GM21737 (cell line): ENCODE results near the gene WDR47.
"Not testable (repeated sequence)": the region's sequence is repeated elsewhere in the genome, so short reads cannot be mapped to it uniquely, and the experiment has no call there.

ENCODE experiments used
- ATAC-seq: cut with Tn5 transposase; IDR thresholded peaks from one replicate; pipeline ENCODE4 v1.9.1; 2021; ENCODE audit warnings: mild to moderate bottlenecking, moderate library complexity; ENCODE audit not compliant: unreplicated experiment

Gene WDR47

GRCh38 chr1:108969346-108969745 is 72.6 kb downstream of the WDR47 start:
- ATAC-seq = no peak

GRCh38 chr1:108963052-108963686 is 78.7 kb downstream of the WDR47 start, which contains the start of gene CLCC1:
Gene CLCC1, minus strand, starts transcription at chr1:108963484. Its CDS starts 13,047 bp downstream, at chr1:108950437.
- ATAC-seq = peak; percentile 93

- no peak for ATAC-seq
These were observed 79.2 kb downstream of the WDR47 start for GRCh38 chr1:108962681-108963051.

GRCh38 chr1:108961752-108962486 is 80.0 kb downstream of the WDR47 start:
- ATAC-seq = no peak

DNA sequence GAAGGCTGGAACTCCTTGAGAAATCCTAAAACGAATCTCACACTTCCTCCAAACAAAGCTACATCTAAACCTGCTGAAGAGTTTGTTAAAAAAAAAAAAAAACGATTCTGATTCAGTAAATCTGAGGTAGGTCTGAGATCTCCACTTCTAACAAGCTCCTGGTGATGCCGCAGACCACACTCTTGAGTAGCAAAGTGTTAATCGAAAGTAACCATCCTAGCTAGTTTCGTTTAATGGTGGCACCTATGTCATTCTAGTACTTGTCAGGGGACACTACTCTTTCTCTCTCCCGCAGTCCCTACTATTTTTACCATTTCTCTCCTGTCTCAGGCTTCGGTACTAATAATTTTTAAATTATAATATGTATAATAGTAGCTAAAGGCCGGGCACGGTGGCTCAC is 80.7 kb downstream of the WDR47 start:
- no peak for ATAC-seq

DNA sequence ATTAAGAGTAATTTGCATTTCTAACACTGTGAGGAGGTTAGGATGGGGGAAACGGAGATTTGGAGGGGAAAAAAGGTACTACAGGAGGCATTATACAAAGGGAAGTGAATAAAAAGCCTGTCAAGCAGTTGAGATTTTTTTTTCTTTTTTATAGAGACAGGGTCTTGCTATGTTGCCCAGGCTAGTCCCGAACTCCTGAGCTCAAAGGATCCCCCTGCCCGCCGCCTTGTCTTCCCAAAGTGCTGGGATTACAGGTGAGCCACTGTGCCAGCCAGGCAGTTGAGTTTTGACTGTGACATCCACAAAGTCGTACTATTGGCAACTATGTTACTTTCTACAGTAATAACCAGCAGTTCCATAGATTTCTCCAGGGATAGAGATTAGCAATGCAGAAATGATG is 81.2 kb downstream of the WDR47 start:
- no peak for ATAC-seq

- ATAC-seq = no peak
These were observed 84.0 kb downstream of the WDR47 start for GRCh38 chr1:108957888-108958287.

GRCh38 chr1:108955881-108956280 is 86.0 kb downstream of the WDR47 start:
- ATAC-seq = no peak

DNA sequence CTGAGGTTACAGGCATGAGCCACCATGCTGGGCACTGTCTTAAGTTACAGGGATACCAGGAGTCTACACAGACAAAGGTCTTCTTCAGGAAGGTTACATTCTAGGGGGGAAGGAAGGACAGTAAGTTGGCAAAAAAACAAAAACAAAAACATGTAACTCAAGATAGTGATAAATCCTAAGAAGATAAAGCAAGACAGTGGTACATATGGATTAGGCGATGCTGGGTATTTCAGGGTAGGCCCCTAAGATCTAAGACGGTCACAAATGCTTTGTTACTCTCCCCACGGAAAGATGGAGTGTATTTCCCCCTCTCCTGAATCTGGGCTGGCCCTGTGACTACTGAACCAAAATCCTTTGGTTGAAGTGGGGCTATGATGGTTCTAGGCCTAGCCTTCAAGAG is 86.8 kb downstream of the WDR47 start:
- ATAC-seq = no peak

DNA sequence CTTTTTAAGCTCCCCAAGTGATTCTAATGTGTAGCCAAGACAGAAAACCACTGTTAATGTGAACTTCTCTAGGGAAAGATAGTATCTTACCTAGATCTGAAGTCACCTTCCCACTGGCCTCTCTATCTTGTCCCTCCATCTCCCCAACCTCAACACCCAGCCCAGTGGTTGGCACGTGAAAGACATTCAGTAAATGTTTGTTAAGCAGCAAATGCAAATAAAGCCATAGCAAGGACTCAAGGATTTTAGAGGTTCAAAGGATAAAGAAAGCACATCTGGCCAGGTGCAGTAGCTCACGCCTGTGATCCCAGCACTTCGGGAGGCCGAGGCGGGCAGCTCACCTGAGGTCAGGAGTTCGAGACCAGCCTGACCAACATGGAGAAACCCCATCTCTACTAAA is 88.5 kb downstream of the WDR47 start:
- ATAC-seq = no peak

DNA sequence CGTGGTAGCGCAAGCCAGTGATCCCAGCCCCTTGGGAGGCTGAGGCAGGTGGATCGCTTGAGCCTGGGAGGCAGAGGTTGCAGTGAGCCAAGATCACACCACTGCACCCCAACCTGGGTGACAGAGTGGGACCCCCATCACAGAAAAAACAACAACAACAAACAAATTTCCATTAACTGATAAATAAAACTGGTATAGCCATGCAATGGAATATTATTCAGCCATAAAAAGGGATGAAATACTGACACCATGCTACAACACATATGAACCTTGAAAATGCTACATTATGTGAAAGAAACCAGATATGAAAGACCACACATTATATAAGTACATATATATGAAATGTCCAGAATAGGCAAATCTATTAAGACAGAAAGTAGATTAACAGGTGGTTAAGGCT is 90.7 kb downstream of the WDR47 start:
- ATAC-seq = no peak

DNA sequence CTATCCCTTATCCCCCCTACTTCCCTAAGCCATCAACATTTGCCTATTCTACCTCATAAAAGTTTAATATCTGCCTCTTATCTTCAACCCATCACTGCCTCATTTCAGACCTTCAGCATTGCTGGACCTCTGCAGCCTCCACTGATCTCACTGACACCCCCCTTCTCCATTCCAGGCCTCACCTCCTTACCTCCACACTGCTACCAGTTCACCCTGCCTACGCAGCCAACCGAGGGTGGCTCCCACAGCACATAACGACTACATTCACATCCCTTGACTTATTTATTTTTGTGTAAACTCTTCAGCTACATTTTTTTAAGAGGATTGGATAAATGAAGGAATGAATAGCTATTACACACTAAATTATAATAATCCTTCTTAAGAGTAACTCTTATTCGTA is 92.9 kb downstream of the WDR47 start:
- ATAC-seq = no peak

- ATAC-seq = no peak
These were observed 93.9 kb downstream of the WDR47 start for GRCh38 chr1:108947871-108948525.

DNA sequence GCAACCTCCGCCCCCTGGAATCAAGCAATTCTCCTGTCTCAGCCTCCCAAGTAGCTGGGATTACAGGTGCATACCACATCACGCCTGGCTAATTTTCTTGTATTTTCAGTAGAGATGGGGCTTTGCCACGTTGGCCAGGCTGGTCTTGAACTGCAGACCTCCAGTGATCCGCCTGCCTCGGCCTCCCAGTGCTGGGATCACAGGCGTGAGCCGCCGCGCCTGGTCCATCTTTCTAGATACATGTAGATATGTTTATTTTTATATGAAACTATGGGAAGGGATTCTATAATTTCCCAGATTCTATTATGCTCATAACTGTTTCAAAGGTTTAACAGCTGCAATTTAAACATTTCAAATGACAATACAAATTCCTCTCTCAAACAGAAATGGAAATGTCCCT is 105.7 kb downstream of the WDR47 start:
- ATAC-seq = no peak

DNA sequence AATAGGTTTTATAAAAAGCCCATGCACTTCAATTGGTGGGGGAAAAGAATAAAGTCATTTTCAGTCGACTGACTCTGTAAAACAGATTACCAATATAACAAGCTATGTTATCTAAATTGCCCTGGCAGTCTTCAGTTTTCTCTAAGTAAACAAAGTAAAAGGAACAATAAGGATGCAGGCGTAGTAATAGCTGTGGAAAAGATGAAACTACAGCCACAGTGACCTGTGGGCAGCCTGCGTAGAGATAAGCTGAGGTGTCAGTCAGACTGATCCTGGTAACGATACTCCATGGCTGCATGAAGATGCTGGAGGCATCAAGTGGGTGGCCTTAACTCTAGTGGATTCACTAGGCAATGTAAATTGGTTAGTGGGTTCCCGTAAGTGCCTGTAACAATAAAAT is 108.0 kb downstream of the WDR47 start:
- ATAC-seq = no peak

DNA sequence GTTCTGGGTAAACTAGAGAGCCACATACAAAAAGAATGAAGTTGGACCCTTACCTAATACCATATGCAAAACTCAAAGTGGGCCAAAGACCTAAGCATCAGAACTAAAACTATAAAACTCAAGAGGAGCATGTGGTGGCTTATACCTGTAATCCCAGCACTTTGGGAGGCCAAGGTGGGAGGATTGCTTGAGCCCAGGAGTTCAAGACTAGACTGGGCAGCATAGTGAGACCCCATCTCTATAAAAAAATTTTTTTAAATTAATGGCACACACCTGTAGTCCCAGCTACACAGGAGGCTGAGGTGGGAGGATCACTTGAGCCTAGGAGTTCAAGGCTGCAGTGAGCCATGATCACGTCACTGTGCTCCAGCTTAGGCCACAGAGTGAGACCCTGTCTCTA is 114.3 kb downstream of the WDR47 start:
- ATAC-seq = not testable (repeated sequence)

DNA sequence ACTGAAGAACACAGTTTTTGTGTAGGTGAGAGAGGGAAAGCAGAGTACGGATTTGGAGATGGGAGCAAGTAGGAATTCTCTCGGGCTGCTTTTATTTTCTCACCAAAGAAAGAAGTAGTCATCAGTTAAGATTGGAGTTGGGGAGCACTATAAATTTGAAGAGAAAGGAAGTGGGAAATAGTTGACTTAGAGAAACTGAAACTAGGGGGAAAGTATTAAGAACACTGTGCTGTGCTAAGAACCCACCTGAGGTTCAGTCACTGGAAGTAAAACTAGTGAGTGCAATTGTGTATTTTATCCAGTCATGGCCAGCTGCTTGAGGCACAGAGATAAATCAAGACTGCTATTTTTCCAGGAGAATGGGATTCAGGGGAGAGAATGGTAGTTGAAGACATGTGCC is 116.0 kb downstream of the WDR47 start:
- no peak for ATAC-seq
